ENCODE data around the gene PACS2. TPM values are rescaled to one million over a fixed set of nuclear protein-coding genes. Genes with fewer than 3 reads are reported as not detected.

Gene PACS2
- total RNA-seq, 2 donors from 2014 or later = 117 to 121 TPM

GRCh38 chr14:105368426-105368825, 53.9 kb downstream of the PACS2 start:
- H3K4me1 Mint-ChIP-seq = no peaks in the 10 kb centered on the region
- H3K27me3 ChIP-seq (ENCODE audit: control insufficient read depth, insufficient read depth, low read length, poor library complexity, severe bottlenecking) = no peaks in the 10 kb centered on the region
- H3K27me3 Mint-ChIP-seq (ENCODE audit: insufficient read depth) = no peaks in the 10 kb centered on the region
- peaks cover 30% of the 10 kb centered on the region for H3K36me3 Mint-ChIP-seq (ENCODE audit: low read depth)
- TF ChIP-seq, protein P1, sequence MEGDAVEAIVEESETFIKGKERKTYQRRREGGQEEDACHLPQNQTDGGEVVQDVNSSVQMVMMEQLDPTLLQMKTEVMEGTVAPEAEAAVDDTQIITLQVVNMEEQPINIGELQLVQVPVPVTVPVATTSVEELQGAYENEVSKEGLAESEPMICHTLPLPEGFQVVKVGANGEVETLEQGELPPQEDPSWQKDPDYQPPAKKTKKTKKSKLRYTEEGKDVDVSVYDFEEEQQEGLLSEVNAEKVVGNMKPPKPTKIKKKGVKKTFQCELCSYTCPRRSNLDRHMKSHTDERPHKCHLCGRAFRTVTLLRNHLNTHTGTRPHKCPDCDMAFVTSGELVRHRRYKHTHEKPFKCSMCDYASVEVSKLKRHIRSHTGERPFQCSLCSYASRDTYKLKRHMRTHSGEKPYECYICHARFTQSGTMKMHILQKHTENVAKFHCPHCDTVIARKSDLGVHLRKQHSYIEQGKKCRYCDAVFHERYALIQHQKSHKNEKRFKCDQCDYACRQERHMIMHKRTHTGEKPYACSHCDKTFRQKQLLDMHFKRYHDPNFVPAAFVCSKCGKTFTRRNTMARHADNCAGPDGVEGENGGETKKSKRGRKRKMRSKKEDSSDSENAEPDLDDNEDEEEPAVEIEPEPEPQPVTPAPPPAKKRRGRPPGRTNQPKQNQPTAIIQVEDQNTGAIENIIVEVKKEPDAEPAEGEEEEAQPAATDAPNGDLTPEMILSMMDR (conservative IDR thresholded peaks at IDR 0.05) = no peak
- no peak overlapping the region for H3K4me3 Mint-ChIP-seq
- peaks cover 12% of the 10 kb centered on the region for H3K36me3 ChIP-seq (ENCODE audit: control insufficient read depth, insufficient read depth, low read length)
- no peak overlapping the region for H3K9ac ChIP-seq (ENCODE audit: extremely low read depth, low read length, poor library complexity, severe bottlenecking)
- 93 to 99% methylated on average over 20 of the region's 20 CpGs for WGBS, 2 experiments (ENCODE audit: insufficient coverage in 1 of 2, insufficient read length in 1 of 2)
- H3K9me3 Mint-ChIP-seq = peaks cover 5% of the 10 kb centered on the region
- H3K27ac ChIP-seq (ENCODE audit: low read depth, low read length) = no peak overlapping the region
- no peak overlapping the region for H3K4me3 ChIP-seq (ENCODE audit: low read length)
- H3K4me1 ChIP-seq (ENCODE audit: control insufficient read depth, insufficient read depth, low read length) = no peaks in the 10 kb centered on the region
- no peak for DNase-seq
- H3K27ac Mint-ChIP-seq = no peak overlapping the region
- H3K9me3 ChIP-seq (ENCODE audit: control insufficient read depth, low read length) = peaks cover 6% of the 10 kb centered on the region

DNA sequence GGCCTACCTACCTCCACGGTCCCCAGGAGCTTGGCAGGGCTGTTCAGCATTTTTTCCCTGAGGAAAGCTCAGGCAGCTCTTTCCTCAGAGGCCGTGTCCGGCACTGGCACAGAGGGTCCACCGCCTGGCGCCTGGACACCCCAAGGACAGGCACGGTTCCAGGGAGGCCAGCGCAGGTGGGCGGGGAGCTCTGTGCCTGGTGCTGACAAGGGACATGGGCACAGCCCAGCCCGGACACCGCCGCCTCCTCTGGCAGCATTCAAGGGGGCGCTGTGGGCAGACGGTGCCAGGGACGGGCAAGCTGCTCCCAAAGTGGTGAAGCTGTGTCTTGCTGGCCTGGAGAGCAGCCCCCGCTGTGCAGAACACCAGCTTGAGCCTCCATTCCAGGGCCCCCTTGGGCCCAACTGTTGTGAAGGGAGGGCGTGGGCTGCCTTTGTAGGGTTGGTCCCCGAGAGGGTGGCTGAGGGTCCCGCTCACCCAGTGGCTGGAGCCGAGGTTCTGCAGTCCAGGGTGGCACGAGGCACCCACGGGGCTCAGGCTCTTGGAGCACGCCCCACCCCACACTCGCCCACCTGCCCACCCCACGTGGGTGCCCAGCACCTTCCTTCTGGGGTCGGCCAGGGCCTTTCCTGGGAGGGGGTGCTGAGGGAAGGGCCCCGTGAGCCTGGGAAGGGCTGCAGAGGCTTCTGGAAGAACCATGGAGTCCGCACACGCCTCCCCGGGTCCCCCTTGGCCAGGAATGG, 54.5 kb downstream of the PACS2 start:
- TF ChIP-seq, protein P1 (conservative IDR thresholded peaks at IDR 0.05) = no peak
- peaks cover 35% of the 10 kb centered on the region for H3K36me3 Mint-ChIP-seq (ENCODE audit: low read depth)

DNA sequence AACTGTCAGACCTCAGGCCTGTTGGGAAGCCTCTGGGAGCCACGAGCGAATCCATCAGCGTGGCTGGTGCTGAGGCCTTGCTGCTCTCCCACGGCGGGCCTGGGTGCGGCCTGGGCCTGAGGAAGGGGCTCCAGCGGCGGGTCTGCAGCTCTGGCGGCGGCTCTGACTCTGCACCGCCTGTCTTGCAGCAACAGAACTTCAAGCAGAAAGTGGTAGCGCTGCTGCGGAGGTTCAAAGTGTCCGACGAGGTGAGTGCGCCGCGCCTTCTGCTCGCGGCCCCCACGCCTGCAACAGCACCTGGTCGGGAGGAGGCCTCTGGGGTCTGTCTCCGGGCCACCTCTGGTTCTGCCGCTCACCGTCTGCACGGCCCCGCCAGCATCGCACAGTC, 55.1 kb downstream of the PACS2 start:
- Histone ChIP-seq H3K27me3 (ENCODE audit: control insufficient read depth, insufficient read depth, low read length, poor library complexity, severe bottlenecking) (no peaks in the 10 kb centered on the region), H3K9me3 (ENCODE audit: control insufficient read depth, low read length) (peaks cover 12% of the 10 kb centered on the region), H3K27ac (ENCODE audit: low read depth, low read length) (no peak overlapping the region), H3K4me1 (ENCODE audit: control insufficient read depth, insufficient read depth, low read length) (no peaks in the 10 kb centered on the region), H3K4me3 (ENCODE audit: low read length) (no peak overlapping the region), H3K36me3 (ENCODE audit: control insufficient read depth, insufficient read depth, low read length) (peaks cover 12% of the 10 kb centered on the region), H3K9ac (ENCODE audit: extremely low read depth, low read length, poor library complexity, severe bottlenecking) (no peak overlapping the region)
- Mint-ChIP-seq H3K9me3 (peaks cover 9% of the 10 kb centered on the region), H3K4me1 (no peaks in the 10 kb centered on the region), H3K4me3 (no peak overlapping the region), H3K36me3 (ENCODE audit: low read depth) (peaks cover 38% of the 10 kb centered on the region), H3K27me3 (ENCODE audit: insufficient read depth) (no peaks in the 10 kb centered on the region), H3K27ac (no peak overlapping the region)
- WGBS, 2 experiments (ENCODE audit: insufficient coverage in 1 of 2, insufficient read length in 1 of 2) = 93 to 95% methylated on average over 17 to 28 of the region's 28 CpGs
- no peak for DNase-seq
- TF ChIP-seq, protein P1 (conservative IDR thresholded peaks at IDR 0.05) = no peak

More for the DNA sequence above, 54.5 kb downstream of the PACS2 start:
- Histone ChIP-seq H3K9ac (ENCODE audit: extremely low read depth, low read length, poor library complexity, severe bottlenecking) (no peak overlapping the region), H3K4me1 (ENCODE audit: control insufficient read depth, insufficient read depth, low read length) (no peaks in the 10 kb centered on the region), H3K27me3 (ENCODE audit: control insufficient read depth, insufficient read depth, low read length, poor library complexity, severe bottlenecking) (no peaks in the 10 kb centered on the region), H3K9me3 (ENCODE audit: control insufficient read depth, low read length) (peaks cover 12% of the 10 kb centered on the region), H3K27ac (ENCODE audit: low read depth, low read length) (no peak overlapping the region), H3K36me3 (ENCODE audit: control insufficient read depth, insufficient read depth, low read length) (peaks cover 12% of the 10 kb centered on the region), H3K4me3 (ENCODE audit: low read length) (no peak overlapping the region)
- no peaks in the 10 kb centered on the region for H3K4me1 Mint-ChIP-seq
- 94 to 95% methylated on average over 17 to 29 of the region's 29 CpGs for WGBS, 2 experiments (ENCODE audit: insufficient coverage in 1 of 2, insufficient read length in 1 of 2)
- peaks cover 9% of the 10 kb centered on the region for H3K9me3 Mint-ChIP-seq
- no peaks in the 10 kb centered on the region for H3K27me3 Mint-ChIP-seq (ENCODE audit: insufficient read depth)
- no peak for DNase-seq
- H3K4me3 Mint-ChIP-seq = no peak overlapping the region
- no peak overlapping the region for H3K27ac Mint-ChIP-seq
